CD8-positive, alpha-beta memory T cell (primary cell): ENCODE measurements around the gene RFNG. TPM values are rescaled to one million over a fixed set of nuclear protein-coding genes. Genes with fewer than 3 reads are reported as not detected.

ENCODE experiments used
- CTCF ChIA-PET: fragments of 350-600 bp; sonication (Branson Sonifier 250); formaldehyde crosslinking; loops from one replicate; lab custom pipeline; 2021; ENCODE audit warnings: antibody characterized with exemption; lab: Charles Lee
- POLR2A ChIA-PET: fragments of 350-600 bp; sonication (Branson Sonifier 250); formaldehyde crosslinking; loops from one replicate; lab custom pipeline; 2021; ENCODE audit warnings: antibody characterized with exemption; lab: Charles Lee
- DNase-seq, 5 donors: peaks; one replicate each; pipeline versions ENCODE4 v3.0.0 to v3.0.0-alpha.2; 2020 to 2022; ENCODE audit warnings: mixed read lengths in 1 of 5
- H3K27ac ChIP-seq: one replicate; pipeline ENCODE4 v1.7.0; 2013; ENCODE audit warnings: low read depth, mild to moderate bottlenecking, low read length, moderate library complexity
- H3K27me3 ChIP-seq: 2 replicates; pipeline ENCODE4 v1.7.0; 2013; ENCODE audit warnings: low read length, mild to moderate bottlenecking; ENCODE audit not compliant: insufficient read depth, poor library complexity, severe bottlenecking
- H3K36me3 ChIP-seq: 2 replicates; pipeline ENCODE4 v1.7.0; 2013; ENCODE audit warnings: mild to moderate bottlenecking, low read length, moderate library complexity; ENCODE audit not compliant: insufficient read depth
- H3K4me1 ChIP-seq: 2 replicates; pipeline ENCODE4 v1.7.0; 2013; ENCODE audit warnings: mild to moderate bottlenecking, low read length, moderate library complexity; ENCODE audit not compliant: insufficient read depth
- H3K4me3 ChIP-seq: 2 replicates; pipeline ENCODE4 v1.7.0; 2013; ENCODE audit warnings: mild to moderate bottlenecking, low read length
- H3K9me3 ChIP-seq: 2 replicates; pipeline ENCODE4 v1.7.0; 2013; ENCODE audit warnings: mild to moderate bottlenecking, low read length
- H3K27ac Mint-ChIP-seq, 8 donors: one replicate each; pipeline ENCODE4 v1.8.0; 2020 to 2021; ENCODE audit warnings: mixed read lengths in 8 of 8, mild to moderate bottlenecking in 6 of 8, inconsistent platforms in 3 of 8, moderate library complexity in 3 of 8
- H3K27me3 Mint-ChIP-seq, 2 donors: one replicate each; pipeline ENCODE4 v1.8.0; 2020 to 2021; ENCODE audit warnings: mixed read lengths in 2 of 2, mild to moderate bottlenecking in 1 of 2, moderate library complexity in 1 of 2
- H3K36me3 Mint-ChIP-seq, 3 donors: one replicate each; pipeline ENCODE4 v1.8.0; 2020 to 2021; ENCODE audit warnings: mixed read lengths in 3 of 3, inconsistent platforms in 1 of 3, mild to moderate bottlenecking in 1 of 3
- H3K4me1 Mint-ChIP-seq, 3 donors: one replicate each; pipeline ENCODE4 v1.8.0; 2020 to 2021; ENCODE audit warnings: mixed read lengths in 3 of 3, inconsistent platforms in 1 of 3, mild to moderate bottlenecking in 1 of 3
- H3K4me3 Mint-ChIP-seq, 7 donors: one replicate each; pipeline ENCODE4 v1.8.0; 2020 to 2021; ENCODE audit warnings: mixed read lengths in 7 of 7, mild to moderate bottlenecking in 6 of 7, moderate library complexity in 4 of 7, inconsistent platforms in 2 of 7
- H3K9me3 Mint-ChIP-seq, 5 donors: one replicate each; pipeline ENCODE4 v1.8.0; 2020 to 2022; ENCODE audit warnings: mixed read lengths in 5 of 5, mild to moderate bottlenecking in 3 of 5, moderate library complexity in 2 of 5, inconsistent platforms in 1 of 5
- polyA plus RNA-seq: library from polyadenylated mRNA; unstranded; fragments of 300-500 nt; fragmentation: Illumina TruSeq; gene quantifications from one replicate; pipeline ENCODE4 v1.2.3, GENCODE V29; 2021
- total RNA-seq, 2 experiments: library from RNA; stranded (reverse); gene quantifications; one replicate each; pipeline ENCODE4 v1.2.3, GENCODE V29; 2021

Gene RFNG
- total and polyA plus RNA-seq, 3 experiments from 2014 or later: 7.3 to 19.4 (median 18.1) TPM

DNA sequence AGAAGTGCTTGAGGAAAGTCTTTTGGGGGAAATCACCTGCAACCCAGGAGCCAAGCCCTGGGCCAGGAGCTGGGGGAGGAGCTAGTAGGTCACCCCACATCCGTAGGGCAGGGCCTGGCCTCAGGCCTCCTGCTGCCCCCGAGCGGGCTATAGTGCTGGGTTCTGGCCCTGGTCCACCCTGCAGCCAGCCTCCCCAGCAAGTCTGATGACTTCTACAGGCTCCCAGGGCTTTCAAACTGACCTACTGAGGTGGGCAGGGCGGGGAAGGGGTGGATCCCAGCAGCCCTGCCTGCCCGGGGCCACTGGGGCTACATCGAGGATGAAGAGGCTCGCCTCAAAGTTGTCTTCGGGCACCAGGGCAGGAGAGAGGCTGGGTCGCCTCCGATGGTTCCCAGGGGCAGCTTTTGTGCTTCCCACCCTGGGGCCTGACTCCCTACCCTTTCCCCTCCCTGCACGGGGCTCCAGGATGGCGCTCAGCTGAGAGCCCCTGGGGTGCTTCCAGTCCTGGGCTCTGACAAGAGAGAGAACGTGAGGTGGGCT lies 33.9 kb downstream of the RFNG start:
- POLR2A ChIA-PET: no interaction called here
- H3K27me3 Mint-ChIP-seq: peaks cover 0 to 2% of the 10 kb centered on the region in 2 donors

DNA sequence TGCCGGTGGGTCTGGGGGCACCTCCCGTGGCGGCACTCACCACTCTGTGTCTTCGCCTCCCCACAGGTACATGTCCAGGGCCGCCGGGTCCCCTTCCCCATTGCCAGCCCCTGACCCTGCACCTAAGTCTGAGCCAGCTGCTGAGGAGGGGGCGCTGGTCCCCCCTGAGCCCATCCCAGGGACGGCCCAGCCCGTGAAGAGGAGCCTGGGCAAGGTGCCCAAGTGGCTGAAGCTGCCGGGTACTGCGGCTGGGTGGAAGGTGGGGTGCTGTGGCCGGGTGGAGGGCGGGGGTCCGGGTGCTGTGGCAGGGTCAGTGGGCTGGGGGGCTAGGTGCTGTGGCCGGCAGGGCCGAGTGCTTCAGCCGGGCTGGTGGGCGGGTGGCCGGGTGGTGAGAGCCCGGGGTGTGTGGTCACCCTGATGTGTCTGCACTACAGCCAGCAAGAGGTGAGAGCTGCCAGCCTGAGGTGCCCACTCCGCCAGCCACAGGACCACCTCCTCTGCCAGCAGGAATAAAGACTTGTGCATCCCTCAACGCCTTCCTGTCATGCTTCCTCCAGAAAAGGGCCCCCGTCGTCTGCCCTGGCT lies 34.6 kb downstream of the RFNG start:
- H3K4me3 Mint-ChIP-seq: no peak overlapping the region
- no peak overlapping the region for H3K27ac Mint-ChIP-seq
- Histone ChIP-seq H3K27ac (no peak overlapping the region), H3K9me3 (no peaks in the 10 kb centered on the region), H3K36me3 (peaks cover 6% of the 10 kb centered on the region), H3K27me3 (no peaks in the 10 kb centered on the region), H3K4me1 (peaks cover 12% of the 10 kb centered on the region), H3K4me3 (no peak overlapping the region)
- ChIA-PET CTCF (interaction anchor here (1.8 to 2.0 kb wide), 2 partner anchors 9 to 57 kb away, joined by 4 to 8 read pairs; no protein-coding TSS in a partner anchor), POLR2A (no interaction called here)
- H3K36me3 Mint-ChIP-seq: peaks cover 0 to 10% (median 0%) of the 10 kb centered on the region in 3 donors
- DNase-seq: no peak
- H3K4me1 Mint-ChIP-seq: peaks cover 11 to 21% (median 13%) of the 10 kb centered on the region in 3 donors
- H3K27me3 Mint-ChIP-seq: peaks cover 0 to 2% of the 10 kb centered on the region in 2 donors
- H3K9me3 Mint-ChIP-seq: no peaks in the 10 kb centered on the region

More for the DNA sequence above, 33.9 kb downstream of the RFNG start:
- no peak for DNase-seq
- H3K4me1 Mint-ChIP-seq: peaks cover 13 to 23% (median 16%) of the 10 kb centered on the region in 3 donors
- H3K4me3 Mint-ChIP-seq: peak overlapping the region in 1 of 7 donors; percentile 13
- peaks cover 0 to 10% (median 0%) of the 10 kb centered on the region in 3 donors for H3K36me3 Mint-ChIP-seq
- Histone ChIP-seq H3K27me3 (no peaks in the 10 kb centered on the region), H3K4me1 (peaks cover 16% of the 10 kb centered on the region), H3K4me3 (no peak overlapping the region), H3K9me3 (no peaks in the 10 kb centered on the region), H3K36me3 (peaks cover 6% of the 10 kb centered on the region), H3K27ac (no peak overlapping the region)
- CTCF ChIA-PET: interaction anchor here (1.8 kb wide), 1 partner anchor 13 kb away, joined by 7 read pairs; no protein-coding TSS in a partner anchor
- H3K9me3 Mint-ChIP-seq: no peaks in the 10 kb centered on the region
- no peak overlapping the region for H3K27ac Mint-ChIP-seq

DNA sequence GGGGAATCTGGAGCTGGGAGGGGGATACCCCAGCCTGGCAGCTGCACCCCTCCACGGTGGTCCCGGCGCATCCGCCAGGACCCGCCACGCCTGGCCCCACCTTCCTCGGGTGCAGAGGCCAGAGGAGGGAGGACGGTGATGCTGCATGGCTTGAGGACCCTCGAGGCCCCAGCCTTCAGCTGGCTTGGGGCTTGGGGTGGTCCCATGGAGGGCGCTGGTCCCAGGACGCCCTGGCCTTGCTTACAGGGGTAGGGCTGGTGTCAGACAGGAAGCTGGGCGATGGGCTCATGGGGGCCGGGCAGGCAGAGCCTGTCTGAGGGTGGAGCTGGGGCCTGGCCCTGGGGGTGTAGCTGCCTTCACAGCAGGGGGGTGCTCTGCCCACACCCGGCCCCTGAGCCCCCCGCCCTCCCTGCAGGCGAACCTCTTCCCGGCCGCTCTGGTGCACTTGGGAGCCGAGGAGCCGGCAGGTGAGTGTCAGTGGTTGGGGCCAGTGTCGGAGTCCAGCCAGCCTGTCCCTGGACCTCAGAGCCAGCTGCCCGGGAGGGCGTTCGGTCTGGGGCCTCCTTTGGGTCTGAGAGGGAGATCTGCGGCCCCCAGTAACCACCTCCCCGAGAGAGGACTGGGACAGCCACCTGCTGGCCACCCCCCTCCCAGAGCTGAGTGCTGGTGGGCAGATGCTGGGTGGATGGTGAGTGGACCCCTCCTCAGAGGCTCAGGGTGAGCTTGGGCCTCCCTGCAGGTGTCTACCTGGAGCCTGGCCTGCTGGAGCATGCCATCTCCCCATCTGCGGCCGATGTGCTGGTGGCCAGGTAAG lies 35.3 kb downstream of the RFNG start:
- Mint-ChIP-seq H3K4me1 (peaks cover 4 to 14% (median 6%) of the 10 kb centered on the region in 3 donors), H3K9me3 (no peaks in the 10 kb centered on the region), H3K27ac (no peak overlapping the region), H3K4me3 (no peak overlapping the region), H3K27me3 (no peaks in the 10 kb centered on the region), H3K36me3 (peaks cover 0 to 10% (median 0%) of the 10 kb centered on the region in 3 donors)
- no peak for DNase-seq
- H3K4me3 ChIP-seq: no peak overlapping the region
- no peaks in the 10 kb centered on the region for H3K27me3 ChIP-seq
- no peak overlapping the region for H3K27ac ChIP-seq
- peaks cover 5% of the 10 kb centered on the region for H3K4me1 ChIP-seq
- H3K36me3 ChIP-seq: peaks cover 6% of the 10 kb centered on the region
- CTCF ChIA-PET: interaction anchor here (1.8 to 2.0 kb wide), 2 partner anchors 10 to 57 kb away, joined by 4 to 8 read pairs; no protein-coding TSS in a partner anchor
- H3K9me3 ChIP-seq: no peaks in the 10 kb centered on the region
- POLR2A ChIA-PET: no interaction called here

DNA sequence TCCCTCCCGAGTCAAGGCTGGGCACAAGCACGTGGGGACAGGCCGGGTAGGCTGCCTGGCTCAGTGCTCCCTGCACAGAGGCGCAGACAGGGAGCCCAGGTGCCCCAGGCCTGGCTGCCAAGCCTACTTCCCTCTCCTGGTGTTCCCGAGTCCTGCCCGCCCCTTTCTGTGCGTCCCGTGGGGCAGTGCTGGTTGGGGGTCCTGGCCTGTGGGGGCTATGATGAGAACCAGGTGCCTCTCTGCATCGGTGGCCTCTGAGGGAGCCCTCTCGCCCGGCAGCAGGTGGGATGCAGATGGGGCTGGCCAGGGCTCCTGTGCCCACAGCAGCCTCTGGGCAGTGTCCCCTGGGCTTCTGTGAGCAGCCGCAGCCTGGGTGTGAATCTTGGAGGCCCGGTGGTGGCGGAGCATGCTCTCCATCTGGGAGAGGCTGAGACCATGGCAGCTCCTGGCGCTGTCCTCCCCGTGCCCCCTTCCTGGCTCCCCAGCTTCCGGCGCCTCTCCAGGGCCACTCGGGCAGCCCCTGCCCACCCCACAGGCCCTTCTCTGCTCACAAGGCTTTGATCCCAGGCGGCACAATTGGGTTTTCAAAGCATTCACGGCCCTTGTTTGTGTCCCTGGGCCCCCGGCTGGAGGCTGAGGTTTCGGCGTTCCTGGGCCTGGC lies 36.2 kb downstream of the RFNG start:
- Histone ChIP-seq H3K27me3 (no peaks in the 10 kb centered on the region), H3K4me3 (no peak overlapping the region), H3K36me3 (peaks cover 6% of the 10 kb centered on the region), H3K4me1 (no peaks in the 10 kb centered on the region), H3K27ac (no peak overlapping the region), H3K9me3 (no peaks in the 10 kb centered on the region)
- ChIA-PET CTCF (interaction anchor here (1.8 to 2.0 kb wide), 2 partner anchors 11 to 56 kb away, joined by 4 to 8 read pairs; no protein-coding TSS in a partner anchor), POLR2A (no interaction called here)
- H3K4me1 Mint-ChIP-seq: peaks cover 1 to 6% (median 1%) of the 10 kb centered on the region in 3 donors
- no peak overlapping the region for H3K4me3 Mint-ChIP-seq
- H3K27ac Mint-ChIP-seq: no peak overlapping the region
- H3K27me3 Mint-ChIP-seq: no peaks in the 10 kb centered on the region
- DNase-seq: no peak
- peaks cover 0 to 10% (median 0%) of the 10 kb centered on the region in 3 donors for H3K36me3 Mint-ChIP-seq
- no peaks in the 10 kb centered on the region for H3K9me3 Mint-ChIP-seq

DNA sequence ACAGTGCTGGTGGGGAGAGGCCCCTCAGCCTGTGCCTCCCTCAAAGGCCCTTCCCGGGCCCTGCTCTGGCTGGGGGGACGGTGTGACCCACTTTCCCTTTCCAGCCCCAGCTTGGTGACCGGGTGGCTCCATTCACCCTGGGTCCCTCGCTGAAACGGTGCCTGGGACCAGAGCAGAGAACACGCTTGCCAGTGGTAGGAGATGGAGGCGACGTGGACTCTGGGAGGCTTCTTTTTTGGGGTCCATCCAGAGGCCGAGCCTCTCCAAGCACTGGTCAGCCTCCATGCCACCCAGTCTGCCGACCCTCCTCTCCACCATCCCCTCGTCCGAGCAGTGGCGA lies 36.7 kb downstream of the RFNG start:
- no peak for DNase-seq
- Histone ChIP-seq H3K27me3 (no peaks in the 10 kb centered on the region), H3K36me3 (peaks cover 6% of the 10 kb centered on the region), H3K9me3 (no peaks in the 10 kb centered on the region), H3K27ac (no peak overlapping the region), H3K4me1 (no peaks in the 10 kb centered on the region), H3K4me3 (no peak overlapping the region)
- no peaks in the 10 kb centered on the region for H3K27me3 Mint-ChIP-seq
- H3K4me1 Mint-ChIP-seq: peaks cover 0 to 2% (median 1%) of the 10 kb centered on the region in 3 donors
- no peaks in the 10 kb centered on the region for H3K9me3 Mint-ChIP-seq
- no peak overlapping the region for H3K4me3 Mint-ChIP-seq
- H3K27ac Mint-ChIP-seq: no peak overlapping the region
- peaks cover 0 to 10% (median 0%) of the 10 kb centered on the region in 3 donors for H3K36me3 Mint-ChIP-seq
- ChIA-PET CTCF (interaction anchor here (2.0 kb wide), 1 partner anchor 55 kb away, joined by 8 read pairs; no protein-coding TSS in a partner anchor), POLR2A (no interaction called here)

DNA sequence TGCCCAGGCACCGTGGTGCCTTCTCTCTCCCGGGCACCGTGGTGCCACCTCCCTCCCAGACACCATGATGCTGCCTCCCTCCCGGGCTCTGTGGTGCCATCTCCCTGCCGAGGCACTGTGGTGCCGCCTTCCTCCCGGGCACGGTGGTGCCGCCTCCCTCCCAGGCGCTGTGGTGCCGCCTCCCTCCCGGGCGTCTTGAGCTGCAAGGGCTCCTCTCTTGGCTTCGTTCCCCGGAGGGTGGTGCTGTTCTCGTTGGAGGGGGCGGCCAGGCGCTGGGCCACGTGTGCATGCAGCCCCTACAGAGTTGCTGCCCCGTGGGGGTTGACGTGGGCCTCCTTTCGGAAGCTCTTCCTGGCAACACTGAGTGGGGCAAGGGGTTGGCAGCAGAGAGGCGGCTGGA lies 37.2 kb downstream of the RFNG start:
- H3K4me3 Mint-ChIP-seq: no peak overlapping the region
- POLR2A ChIA-PET: no interaction called here
- no peak for DNase-seq
- Histone ChIP-seq H3K36me3 (peaks cover 6% of the 10 kb centered on the region), H3K9me3 (no peaks in the 10 kb centered on the region), H3K4me1 (no peaks in the 10 kb centered on the region), H3K27me3 (no peaks in the 10 kb centered on the region), H3K27ac (no peak overlapping the region), H3K4me3 (no peak overlapping the region)
- H3K9me3 Mint-ChIP-seq: no peaks in the 10 kb centered on the region
- no peaks in the 10 kb centered on the region for H3K27me3 Mint-ChIP-seq
- CTCF ChIA-PET: no interaction called here
- H3K4me1 Mint-ChIP-seq: peaks cover 0 to 1% (median 0%) of the 10 kb centered on the region in 3 donors
- peaks cover 0 to 10% (median 0%) of the 10 kb centered on the region in 3 donors for H3K36me3 Mint-ChIP-seq
- H3K27ac Mint-ChIP-seq: no peak overlapping the region

DNA sequence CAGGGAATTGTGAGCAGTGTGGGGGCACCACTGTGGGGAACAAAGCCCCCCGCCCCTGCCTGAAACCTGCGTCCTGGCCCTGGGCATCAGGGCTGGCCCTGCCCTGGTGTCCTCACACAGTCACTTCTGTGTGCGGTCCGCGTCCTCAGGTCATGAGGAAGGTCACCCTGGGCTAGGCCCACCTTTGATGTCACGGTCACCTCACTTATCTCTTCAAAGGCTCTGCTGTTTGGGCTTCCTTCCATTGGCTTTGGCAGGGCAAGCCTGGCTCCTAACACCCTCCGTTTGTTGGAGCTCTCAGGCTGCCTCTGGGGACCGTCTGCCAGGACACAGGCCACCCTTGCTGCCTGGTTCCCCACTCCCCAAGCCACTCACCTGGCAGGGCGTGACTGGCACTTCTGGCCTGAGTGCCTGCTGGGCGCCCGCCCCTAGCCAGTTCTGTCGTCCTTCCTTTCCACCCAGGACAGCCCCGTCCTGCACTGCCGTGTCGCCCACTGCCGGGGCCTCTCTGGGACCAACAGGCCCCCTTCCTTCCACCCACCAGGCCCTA lies 37.8 kb downstream of the RFNG start:
- CTCF ChIA-PET: interaction anchor here (1.3 kb wide), 2 partner anchors 16 to 55 kb away, joined by 3 read pairs; no protein-coding TSS in a partner anchor
- H3K9me3 Mint-ChIP-seq: no peaks in the 10 kb centered on the region
- no peaks in the 10 kb centered on the region for H3K4me1 Mint-ChIP-seq
- H3K36me3 ChIP-seq: peaks cover 5% of the 10 kb centered on the region
- H3K4me3 ChIP-seq: no peak overlapping the region
- H3K36me3 Mint-ChIP-seq: peaks cover 0 to 9% (median 0%) of the 10 kb centered on the region in 3 donors
- no peaks in the 10 kb centered on the region for H3K9me3 ChIP-seq
- H3K27ac Mint-ChIP-seq: no peak overlapping the region
- POLR2A ChIA-PET: no interaction called here
- H3K27ac ChIP-seq: no peak overlapping the region
- no peaks in the 10 kb centered on the region for H3K27me3 Mint-ChIP-seq
- H3K27me3 ChIP-seq: no peaks in the 10 kb centered on the region
- DNase-seq: no peak
- no peaks in the 10 kb centered on the region for H3K4me1 ChIP-seq
- H3K4me3 Mint-ChIP-seq: no peak overlapping the region
